ENCODE data around the gene BMAL1. TPM values are rescaled to one million over a fixed set of nuclear protein-coding genes. Genes with fewer than 3 reads are reported as not detected.

BMAL1 gene
- total RNA-seq (2014; rRNA removed; shearing (Covaris generic)) = 14.3 and 28.2 TPM in 2 replicates

- Histone ChIP-seq H3K9me3 (replicated peaks) (no peaks in the 10 kb centered on the region; the same call in 1 of the 2 replicates), H3K4me3 (peak within 1 kb of the TSS; percentile 96), H3K27ac (no peak within 1 kb of the TSS; the same call in 1 of the 2 replicates), H3K36me3 (peaks cover 8% of the 10 kb centered on the region), H3K27me3 (replicated peaks) (peaks cover 33% of the 10 kb centered on the region), H3K4me1 (replicated peaks) (peaks cover 20% of the 10 kb centered on the region)
- DNase-seq (ENCODE audit: low read depth in 1 of 2, low spot score in 2 of 2) = peak in 1 of 2 experiments; percentile 58
Observed at GRCh38 chr11:13277768-13278608, at the start of gene BMAL1. Gene BMAL1, plus strand, starts transcription at chr11:13277790. Its CDS starts 76,519 bp downstream, at chr11:13354309.

DNA sequence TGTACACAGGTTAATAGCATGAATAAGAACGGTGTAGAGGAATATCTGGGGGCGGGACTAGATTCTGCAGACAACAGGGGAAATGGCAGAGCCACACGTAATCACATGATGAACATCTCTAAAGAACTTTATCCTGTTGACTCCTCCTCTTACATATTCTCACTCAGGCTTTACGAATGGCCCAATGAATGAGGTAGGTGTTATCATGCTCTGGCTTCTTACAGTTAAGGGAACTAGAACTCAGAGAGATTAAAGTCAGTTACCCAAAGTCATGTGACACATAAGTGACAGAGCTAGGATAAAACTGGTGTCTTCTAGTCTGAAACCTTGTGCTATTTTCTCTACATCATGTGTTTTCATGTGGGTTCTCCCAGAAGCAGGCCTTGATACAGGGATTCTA lies 49.0 kb upstream of the BMAL1 start:
- H3K9me3 ChIP-seq (replicated peaks) = no peaks in the 10 kb centered on the region
- H3K4me1 ChIP-seq (replicated peaks) = peaks cover 7% of the 10 kb centered on the region
- H3K4me3 ChIP-seq = no peak overlapping the region
- H3K27me3 ChIP-seq (replicated peaks) = no peaks in the 10 kb centered on the region
- H3K36me3 ChIP-seq = no peaks in the 10 kb centered on the region
- H3K27ac ChIP-seq = no peak overlapping the region
- no peak for DNase-seq (ENCODE audit: low read depth in 1 of 2, low spot score in 2 of 2)

GRCh38 chr11:13229136-13229535 lies 48.5 kb upstream of the BMAL1 start:
- Histone ChIP-seq H3K4me1 (replicated peaks) (peaks cover 6% of the 10 kb centered on the region), H3K27ac (no peak overlapping the region), H3K9me3 (replicated peaks) (no peaks in the 10 kb centered on the region), H3K4me3 (no peak overlapping the region), H3K36me3 (no peaks in the 10 kb centered on the region), H3K27me3 (replicated peaks) (no peaks in the 10 kb centered on the region)
- DNase-seq (ENCODE audit: low read depth in 1 of 2, low spot score in 2 of 2) = no peak

GRCh38 chr11:13229711-13230318 lies 47.8 kb upstream of the BMAL1 start:
- Histone ChIP-seq H3K9me3 (replicated peaks) (no peaks in the 10 kb centered on the region), H3K4me1 (replicated peaks) (no peaks in the 10 kb centered on the region; the same call in 1 of the 2 replicates), H3K4me3 (no peak overlapping the region), H3K27ac (no peak overlapping the region), H3K36me3 (no peaks in the 10 kb centered on the region), H3K27me3 (replicated peaks) (no peaks in the 10 kb centered on the region)
- no peak for DNase-seq (ENCODE audit: low read depth in 1 of 2, low spot score in 2 of 2)

- no peak for DNase-seq (ENCODE audit: low read depth in 1 of 2, low spot score in 2 of 2)
- H3K27ac ChIP-seq = no peak overlapping the region
Observed at GRCh38 chr11:13233173-13233745, 44.3 kb upstream of the BMAL1 start.

DNA sequence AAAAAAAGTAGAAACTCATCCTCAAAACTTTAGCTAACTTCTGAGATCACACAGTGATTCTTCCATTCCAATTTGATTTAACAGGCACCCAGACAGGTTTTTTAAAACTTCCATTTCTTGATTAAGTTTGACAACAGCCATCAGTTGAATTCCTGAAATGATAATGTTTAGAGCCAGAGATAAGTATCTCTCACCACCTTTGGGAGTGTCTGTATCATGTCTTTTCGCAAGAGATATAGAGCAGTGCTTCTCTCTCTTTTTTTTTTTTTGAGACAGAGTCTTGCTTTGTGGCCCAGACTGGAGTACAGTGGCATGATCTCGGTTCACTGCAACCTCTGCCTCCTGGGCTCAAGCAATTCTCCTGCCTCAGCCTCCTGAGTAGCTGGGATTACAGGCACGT lies 41.7 kb upstream of the BMAL1 start:
- DNase-seq (ENCODE audit: low read depth in 1 of 2, low spot score in 2 of 2) = no peak
- Histone ChIP-seq H3K4me1 (replicated peaks) (no peaks in the 10 kb centered on the region), H3K4me3 (no peak overlapping the region), H3K27me3 (replicated peaks) (no peaks in the 10 kb centered on the region), H3K9me3 (replicated peaks) (no peaks in the 10 kb centered on the region), H3K36me3 (no peaks in the 10 kb centered on the region), H3K27ac (no peak overlapping the region)

More at GRCh38 chr11:13233173-13233745, 44.3 kb upstream of the BMAL1 start:
- Histone ChIP-seq H3K36me3 (no peaks in the 10 kb centered on the region), H3K27me3 (replicated peaks) (no peaks in the 10 kb centered on the region), H3K9me3 (replicated peaks) (no peaks in the 10 kb centered on the region), H3K4me3 (no peak overlapping the region), H3K4me1 (replicated peaks) (no peaks in the 10 kb centered on the region)

GRCh38 chr11:13236626-13237025 lies 41.0 kb upstream of the BMAL1 start:
- no peak for DNase-seq (ENCODE audit: low read depth in 1 of 2, low spot score in 2 of 2)
- Histone ChIP-seq H3K4me3 (no peak overlapping the region), H3K4me1 (replicated peaks) (no peaks in the 10 kb centered on the region), H3K9me3 (replicated peaks) (no peaks in the 10 kb centered on the region), H3K27me3 (replicated peaks) (no peaks in the 10 kb centered on the region), H3K27ac (no peak overlapping the region), H3K36me3 (no peaks in the 10 kb centered on the region)

DNA sequence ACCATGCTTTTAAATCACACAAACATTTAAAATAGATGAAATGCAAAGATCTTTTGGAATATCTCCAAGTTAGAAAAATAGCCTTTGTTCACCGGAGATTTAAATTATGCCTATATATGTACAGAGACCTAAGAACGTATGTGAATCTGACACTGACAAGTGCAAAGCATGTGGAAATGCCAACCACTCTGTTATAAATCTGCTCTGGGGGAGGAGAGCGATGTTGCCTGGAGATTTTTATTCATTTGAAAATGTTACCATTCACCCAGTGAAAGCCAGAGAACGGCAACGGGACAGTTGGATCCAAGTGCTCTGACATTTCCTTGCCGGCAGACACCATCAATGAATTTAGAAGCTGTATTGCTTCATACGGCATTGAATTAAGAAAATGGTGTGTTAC lies 39.8 kb upstream of the BMAL1 start:
- no peak overlapping the region for H3K4me3 ChIP-seq
- no peaks in the 10 kb centered on the region; the same call in 1 of the 2 replicates for H3K27me3 ChIP-seq (replicated peaks)
- H3K27ac ChIP-seq = no peak overlapping the region
- H3K4me1 ChIP-seq (replicated peaks) = no peaks in the 10 kb centered on the region
- no peaks in the 10 kb centered on the region for H3K9me3 ChIP-seq (replicated peaks)
- no peaks in the 10 kb centered on the region for H3K36me3 ChIP-seq
- no peak for DNase-seq (ENCODE audit: low read depth in 1 of 2, low spot score in 2 of 2)

GRCh38 chr11:13238879-13239514 lies 38.6 kb upstream of the BMAL1 start:
- no peak overlapping the region for H3K27ac ChIP-seq
- no peaks in the 10 kb centered on the region for H3K4me1 ChIP-seq (replicated peaks)
- no peaks in the 10 kb centered on the region for H3K36me3 ChIP-seq
- DNase-seq (ENCODE audit: low read depth in 1 of 2, low spot score in 2 of 2) = peak; percentile 69 to 76
- H3K9me3 ChIP-seq (replicated peaks) = no peaks in the 10 kb centered on the region
- H3K27me3 ChIP-seq (replicated peaks) = no peaks in the 10 kb centered on the region; the same call in 1 of the 2 replicates
- H3K4me3 ChIP-seq = no peak overlapping the region

- Histone ChIP-seq H3K27me3 (replicated peaks) (no peaks in the 10 kb centered on the region; the same call in 1 of the 2 replicates), H3K9me3 (replicated peaks) (no peaks in the 10 kb centered on the region)
- no peak for DNase-seq (ENCODE audit: low read depth in 1 of 2, low spot score in 2 of 2)
Observed at GRCh38 chr11:13242564-13242963, 35.0 kb upstream of the BMAL1 start.

GRCh38 chr11:13247606-13248296 lies 29.8 kb upstream of the BMAL1 start:
- no peak overlapping the region for H3K4me3 ChIP-seq
- no peaks in the 10 kb centered on the region for H3K9me3 ChIP-seq (replicated peaks)
- H3K4me1 ChIP-seq (replicated peaks) = no peaks in the 10 kb centered on the region; the same call in 1 of the 2 replicates
- H3K27me3 ChIP-seq (replicated peaks) = no peaks in the 10 kb centered on the region
- H3K27ac ChIP-seq = no peak overlapping the region
- DNase-seq (ENCODE audit: low read depth in 1 of 2, low spot score in 2 of 2) = no peak
- H3K36me3 ChIP-seq = no peaks in the 10 kb centered on the region

More at GRCh38 chr11:13242564-13242963, 35.0 kb upstream of the BMAL1 start:
- no peaks in the 10 kb centered on the region for H3K4me1 ChIP-seq (replicated peaks)
- no peak overlapping the region for H3K27ac ChIP-seq
- no peak overlapping the region for H3K4me3 ChIP-seq
- no peaks in the 10 kb centered on the region for H3K36me3 ChIP-seq

- Histone ChIP-seq H3K27me3 (replicated peaks) (no peaks in the 10 kb centered on the region), H3K36me3 (no peaks in the 10 kb centered on the region), H3K9me3 (replicated peaks) (no peaks in the 10 kb centered on the region), H3K4me1 (replicated peaks) (peaks cover 6% of the 10 kb centered on the region), H3K27ac (no peak overlapping the region), H3K4me3 (no peak overlapping the region)
- DNase-seq (ENCODE audit: low read depth in 1 of 2, low spot score in 2 of 2) = peak in 1 of 2 experiments; percentile 5
Observed at GRCh38 chr11:13249177-13249576, 28.4 kb upstream of the BMAL1 start.

- H3K4me3 ChIP-seq = no peak overlapping the region
- no peaks in the 10 kb centered on the region for H3K36me3 ChIP-seq
- DNase-seq (ENCODE audit: low read depth in 1 of 2, low spot score in 2 of 2) = peak in 1 of 2 experiments; percentile 33
- no peaks in the 10 kb centered on the region for H3K9me3 ChIP-seq (replicated peaks)
- H3K27me3 ChIP-seq (replicated peaks) = no peaks in the 10 kb centered on the region
- peaks cover 8% of the 10 kb centered on the region for H3K4me1 ChIP-seq (replicated peaks)
- H3K27ac ChIP-seq = no peak overlapping the region
Observed at GRCh38 chr11:13249992-13250391, 27.6 kb upstream of the BMAL1 start.
